Effector CD8-positive, alpha-beta T cell (primary cell): ENCODE measurements around the gene AHRR.

ENCODE experiments used
- DNase-seq: peaks from one replicate; lab custom pipeline; 2025; lab: John Stamatoyannopoulos, UW

AHRR gene

DNA sequence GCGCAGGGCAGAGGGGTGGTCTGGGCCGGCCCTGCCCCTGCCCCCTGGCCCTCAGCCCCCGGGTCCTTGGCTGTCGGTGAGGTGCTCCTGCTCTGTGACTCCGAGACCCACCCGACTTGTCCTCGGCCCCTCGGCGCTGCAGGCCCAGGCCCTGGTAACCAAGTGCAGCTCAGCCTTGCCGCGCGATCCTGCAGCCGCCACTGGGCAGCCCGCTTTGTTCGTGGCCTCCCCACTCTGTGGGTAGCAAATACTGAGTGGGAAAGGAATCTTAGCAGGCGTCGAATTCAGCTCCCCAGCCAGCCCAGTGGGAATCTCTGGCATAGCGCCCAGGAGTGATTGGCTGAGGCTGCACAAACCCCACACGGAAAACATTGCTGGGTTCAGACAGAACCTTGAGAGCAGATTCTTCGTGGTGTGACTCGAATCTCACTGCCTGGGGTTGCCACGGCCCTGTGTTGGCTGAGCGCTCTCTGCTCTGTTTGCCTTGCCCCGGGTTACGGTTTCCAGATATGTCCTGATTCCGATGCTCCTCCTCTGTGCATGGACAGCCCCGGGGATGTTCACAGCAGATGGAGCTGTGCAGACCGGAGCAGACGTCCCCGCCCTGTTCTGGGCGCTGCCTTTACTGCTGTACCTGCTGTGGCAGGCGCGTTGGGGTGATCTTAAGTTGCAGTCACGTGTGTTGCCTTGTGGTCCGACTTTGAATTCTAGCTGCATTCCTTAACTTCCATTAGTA is 108.1 kb downstream of the AHRR start:
- DNase-seq, result no peak

GRCh38 chr5:430214-430925 is 108.9 kb downstream of the AHRR start:
- DNase-seq, result no peak

- peak; percentile 13 for DNase-seq
Observed at GRCh38 chr5:431001-431710, 109.6 kb downstream of the AHRR start.

DNA sequence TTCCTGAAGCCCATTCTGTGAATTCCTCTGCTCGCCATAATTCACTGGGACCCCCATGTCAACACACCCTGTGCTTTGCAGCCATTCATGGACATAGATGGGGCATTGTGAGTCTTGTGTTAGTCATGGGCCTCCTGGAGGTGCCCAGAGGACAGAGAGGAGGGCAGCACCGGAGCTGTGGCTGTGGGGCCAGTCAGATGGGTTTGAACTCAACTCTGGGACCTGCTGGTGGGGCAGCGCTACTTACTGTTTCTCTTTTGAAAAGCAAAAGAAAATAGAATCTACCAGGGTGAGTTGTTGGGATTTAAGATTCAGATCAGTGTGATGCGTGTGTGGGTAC is 110.2 kb downstream of the AHRR start:
- no peak for DNase-seq

DNA sequence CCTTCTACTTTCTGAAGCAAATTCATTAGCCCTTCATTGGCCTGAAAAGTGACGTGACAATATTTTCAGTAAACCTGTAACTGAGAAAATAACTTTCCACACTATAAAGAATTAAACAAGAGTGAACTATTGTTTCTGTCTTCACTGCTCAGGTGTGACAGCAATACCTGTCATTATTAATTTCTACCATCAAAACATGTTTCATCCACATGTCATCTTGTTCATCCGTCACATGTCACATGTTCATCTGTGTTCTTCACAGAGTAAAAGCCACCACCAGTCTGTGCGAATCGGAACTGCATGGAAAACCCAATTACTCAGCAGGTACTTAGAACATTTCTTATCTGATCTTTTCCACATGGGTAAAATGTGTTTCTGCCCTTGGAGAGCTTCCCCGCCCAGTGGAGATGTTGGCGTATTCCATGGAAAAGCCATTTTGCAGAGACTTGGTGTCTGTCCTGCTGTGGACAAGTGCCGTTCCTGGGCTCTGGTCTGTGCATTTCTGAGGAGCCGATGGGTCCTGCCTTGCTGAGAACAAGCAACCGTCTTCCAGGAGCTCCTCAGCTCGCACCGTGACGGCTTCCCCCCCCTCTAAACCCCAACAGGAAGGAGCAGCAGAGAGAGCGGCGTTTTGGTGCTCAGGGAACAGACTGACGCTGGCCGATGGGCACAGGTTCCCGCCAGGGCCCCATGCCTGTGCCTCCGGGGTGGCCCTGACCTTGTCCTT is 110.8 kb downstream of the AHRR start:
- DNase-seq, result no peak

DNA sequence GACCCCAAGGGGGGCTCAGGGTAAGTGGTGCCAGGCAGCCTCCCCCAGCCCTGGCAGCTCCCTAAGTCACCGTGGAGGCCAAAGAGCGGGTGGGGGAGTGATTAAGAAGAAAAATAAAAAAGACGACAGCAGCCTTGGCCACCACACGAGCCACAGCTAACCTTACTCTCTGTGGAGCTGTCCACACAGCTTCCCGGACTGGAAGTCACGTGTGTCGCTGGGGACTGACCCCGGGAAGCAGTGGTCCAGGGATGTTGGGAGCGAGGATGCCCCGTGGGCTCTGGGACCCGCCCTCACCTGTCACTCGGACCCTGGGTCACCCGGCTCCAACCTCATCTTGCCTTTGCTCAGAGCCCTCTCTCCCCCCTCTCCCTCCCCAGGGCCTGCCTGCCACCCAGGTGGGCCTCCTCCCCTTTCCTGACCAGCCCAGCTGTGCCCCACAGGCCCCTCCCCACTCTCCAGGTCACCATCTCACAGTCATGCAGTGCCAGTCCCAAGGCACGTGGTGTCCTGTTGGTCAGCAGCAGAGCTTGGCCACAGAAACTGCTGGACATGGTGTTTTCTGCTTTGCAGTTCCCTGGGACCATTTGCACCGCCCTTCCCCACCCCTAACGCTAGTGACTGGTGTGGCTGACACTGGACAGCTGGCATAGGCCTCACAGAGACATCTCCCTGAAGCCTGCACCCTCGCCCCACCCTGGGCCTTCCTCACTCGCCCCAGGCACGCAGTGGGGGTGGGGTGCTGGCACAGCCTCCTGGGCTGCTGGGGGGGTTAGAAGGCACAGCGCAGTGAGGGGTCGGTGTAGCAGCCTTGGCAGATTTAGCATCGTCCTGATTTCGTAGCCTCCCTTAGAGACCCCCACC is 111.6 kb downstream of the AHRR start:
- no peak for DNase-seq

DNA sequence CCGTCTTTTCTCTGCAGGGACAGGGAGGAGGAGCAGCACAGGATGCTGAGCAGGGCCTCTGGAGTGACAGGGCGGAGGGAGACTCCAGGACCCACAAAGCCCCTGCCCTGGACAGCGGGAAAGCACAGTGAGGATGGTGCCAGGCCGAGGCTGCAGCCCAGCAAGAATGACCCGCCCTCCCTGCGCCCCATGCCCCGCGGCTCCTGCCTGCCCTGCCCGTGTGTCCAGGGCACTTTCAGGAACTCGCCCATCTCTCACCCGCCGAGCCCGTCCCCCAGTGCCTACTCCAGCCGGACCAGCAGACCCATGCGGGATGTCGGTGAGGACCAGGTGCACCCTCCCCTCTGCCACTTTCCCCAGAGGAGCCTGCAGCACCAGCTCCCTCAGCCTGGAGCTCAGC is 112.3 kb downstream of the AHRR start:
- DNase-seq, result no peak

DNA sequence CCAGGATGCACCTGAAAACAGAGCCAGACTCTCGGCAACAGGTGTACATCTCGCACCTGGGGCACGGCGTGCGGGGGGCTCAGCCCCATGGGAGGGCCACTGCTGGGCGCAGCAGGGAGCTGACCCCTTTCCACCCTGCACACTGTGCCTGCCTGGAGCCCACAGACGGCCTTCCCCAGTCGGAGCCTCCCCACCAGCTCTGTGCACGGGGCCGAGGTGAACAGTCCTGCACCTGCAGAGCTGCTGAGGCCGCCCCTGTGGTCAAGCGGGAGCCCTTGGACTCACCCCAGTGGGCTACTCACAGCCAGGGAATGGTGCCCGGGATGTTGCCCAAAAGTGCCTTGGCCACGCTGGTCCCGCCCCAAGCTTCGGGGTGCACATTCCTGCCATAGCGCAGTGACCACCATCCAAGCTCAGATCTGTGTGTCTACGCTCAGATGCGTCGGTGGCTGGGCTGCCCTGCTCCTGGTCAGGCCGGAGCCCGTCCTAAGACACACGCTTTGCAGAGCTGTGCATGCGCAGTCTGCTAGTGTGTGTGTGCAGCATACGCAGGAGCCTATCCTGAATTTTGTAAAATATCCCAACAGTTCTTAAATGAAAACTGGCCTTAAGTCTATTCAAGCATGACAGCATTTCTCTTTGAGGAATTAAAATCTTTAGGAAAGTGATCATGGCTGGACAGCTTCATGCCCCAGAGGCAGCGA is 113.1 kb downstream of the AHRR start:
- no peak for DNase-seq

DNA sequence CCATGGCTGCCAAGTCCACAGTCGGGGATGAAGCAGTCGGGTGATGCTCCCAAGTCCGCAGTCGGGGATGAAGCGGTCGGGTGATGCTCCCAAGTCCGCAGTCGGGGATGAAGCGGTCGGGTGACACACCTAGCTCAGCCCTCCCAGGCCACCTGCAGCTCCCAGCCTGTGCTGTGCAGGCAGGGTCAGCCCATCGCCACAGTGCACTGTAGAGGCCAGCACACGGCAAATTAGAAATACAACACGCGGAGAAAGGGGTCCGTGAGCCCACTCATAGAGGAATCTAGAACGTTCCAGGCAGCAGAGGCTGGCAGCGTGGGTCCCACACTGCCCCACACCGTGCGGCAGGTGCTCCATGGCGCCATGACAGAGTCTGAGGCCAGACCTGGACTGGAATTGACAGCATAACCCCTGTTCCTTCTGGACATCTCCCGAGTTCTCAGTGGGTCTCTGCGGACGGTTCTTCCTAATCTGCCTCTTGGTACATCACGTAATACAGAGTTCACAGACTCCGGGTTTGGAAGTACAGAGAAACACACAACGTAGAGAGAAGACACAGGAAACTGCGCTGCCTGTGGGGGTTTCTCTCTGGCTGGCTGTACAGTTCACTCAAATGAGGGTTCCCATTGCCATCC is 113.8 kb downstream of the AHRR start:
- DNase-seq, result no peak

DNA sequence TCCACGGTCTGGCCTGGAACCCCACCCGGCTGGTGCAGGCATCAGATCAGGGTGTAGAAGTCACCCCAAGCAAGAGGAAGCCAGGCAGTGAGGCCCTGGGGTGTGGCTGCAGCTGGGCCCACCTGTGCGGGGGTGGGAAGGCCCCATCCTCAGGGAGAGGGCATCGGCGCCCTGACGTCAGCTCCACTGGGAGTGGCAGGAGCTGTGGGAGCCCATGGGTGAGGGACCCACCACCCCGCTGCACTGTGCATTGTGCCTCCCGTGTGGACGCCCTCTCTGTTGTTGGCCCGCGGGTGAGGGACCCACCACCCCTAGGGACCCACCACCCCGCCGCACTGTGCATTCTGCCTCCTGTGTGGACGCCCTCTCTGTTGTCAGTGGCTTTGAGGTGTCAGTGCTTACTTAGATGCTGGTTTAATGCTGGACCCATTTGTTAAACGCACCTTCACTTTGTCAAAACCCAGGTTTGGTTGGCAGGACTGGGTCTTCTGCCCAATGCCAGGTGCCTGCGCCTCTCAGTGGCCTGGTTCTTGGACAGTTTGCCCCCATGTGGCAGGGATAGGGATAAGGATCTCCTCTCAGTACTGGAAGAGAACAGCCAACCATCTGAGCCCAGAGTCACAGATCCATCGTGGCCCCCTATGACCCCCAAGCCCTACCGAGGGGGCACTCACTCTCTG is 114.6 kb downstream of the AHRR start:
- no peak for DNase-seq

GRCh38 chr5:436641-436975 is 115.1 kb downstream of the AHRR start:
- DNase-seq, result no peak

GRCh38 chr5:437281-437771 is 115.8 kb downstream of the AHRR start:
- DNase-seq, result no peak

GRCh38 chr5:438481-438981 is 117.0 kb downstream of the AHRR start:
- DNase-seq, result no peak

GRCh38 chr5:439181-439580 is 117.7 kb downstream of the AHRR start:
- no peak for DNase-seq

DNA sequence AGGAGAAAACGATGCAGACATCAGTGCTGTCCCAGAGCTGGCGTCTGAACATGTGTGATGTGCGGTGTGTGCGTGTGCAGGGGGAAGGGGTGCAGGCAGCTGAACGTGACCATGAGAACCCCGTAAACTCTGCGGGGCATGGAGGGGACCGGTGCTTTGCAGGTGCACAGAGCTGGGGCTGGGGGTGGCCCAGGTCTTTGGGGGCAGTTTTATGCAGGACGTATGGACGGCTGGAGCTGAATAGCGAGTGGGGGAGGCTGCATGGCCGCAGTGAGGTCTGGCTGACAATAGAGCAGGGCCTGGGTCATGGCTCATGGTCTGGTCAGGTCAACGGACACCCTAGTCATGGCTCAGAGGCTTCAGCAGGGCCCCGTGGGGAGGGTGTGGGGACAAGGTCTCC is 118.1 kb downstream of the AHRR start:
- DNase-seq, result no peak

GRCh38 chr5:440401-441201 is 119.1 kb downstream of the AHRR start:
- DNase-seq, result no peak

DNA sequence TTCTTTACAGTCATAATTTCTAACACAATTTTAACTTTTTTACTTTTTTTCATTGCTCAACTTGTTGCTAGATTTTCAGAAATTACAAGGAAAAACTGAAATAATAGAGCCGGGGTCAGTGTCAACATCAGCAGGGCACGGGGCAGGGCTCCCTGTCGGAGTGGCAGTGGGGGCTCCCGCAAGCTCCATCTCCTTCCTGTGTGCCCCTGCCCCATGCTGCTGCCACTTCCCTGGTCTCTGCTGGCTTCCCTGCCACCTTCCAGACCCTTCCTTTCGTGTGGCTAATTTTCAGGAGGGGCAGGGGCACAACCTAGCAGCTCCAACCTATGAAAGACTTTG is 120.5 kb downstream of the AHRR start:
- DNase-seq, result no peak

- peak; percentile 60 for DNase-seq
Observed at GRCh38 chr5:442335-443238, 121.1 kb downstream of the AHRR start, which contains the start of gene EXOC3. TSS of gene EXOC3 (plus strand) at chr5:443176. CDS start at chr5:446206, 3,030 bp downstream.
